HEK293 (cell line): Measurements from ENCODE around the gene GLI1.

Experiments used
- GLI2 ChIP-seq: fragments of 450-650 bp; formaldehyde crosslinking; IDR thresholded peaks from 2 replicates; pipeline ENCODE4; 2017; ENCODE audit warnings: missing biosample characterization, missing genetic modification characterization, low read depth, borderline replicate concordance
- GLI4 ChIP-seq: fragments of 450-650 bp; formaldehyde crosslinking; IDR thresholded peaks from 2 replicates; pipeline ENCODE4 v1.5.1; 2016; ENCODE audit warnings: missing biosample characterization, missing genetic modification characterization
- MZF1 ChIP-seq: fragments of 450-650 bp; formaldehyde crosslinking; IDR thresholded peaks from 2 replicates; pipeline ENCODE4 v1.5.1; 2017; ENCODE audit warnings: missing biosample characterization, missing genetic modification characterization, borderline replicate concordance
- RBAK ChIP-seq: fragments of 450-650 bp; formaldehyde crosslinking; IDR thresholded peaks from 2 replicates; pipeline ENCODE4 v1.5.1; 2016; ENCODE audit warnings: missing biosample characterization, missing genetic modification characterization
- TCF7L2 ChIP-seq: IDR thresholded peaks from 2 replicates; pipeline ENCODE4 v1.6.1; 2011; ENCODE audit warnings: low read depth, mild to moderate bottlenecking, inconsistent platforms, low read length, moderate library complexity, borderline replicate concordance
- ZBTB7A ChIP-seq: fragments of 450-650 bp; formaldehyde crosslinking; IDR thresholded peaks from 2 replicates; pipeline ENCODE4 v1.5.1; 2016; ENCODE audit warnings: low read depth, missing biosample characterization, missing genetic modification characterization
- ZBTB8A ChIP-seq: fragments of 450-650 bp; formaldehyde crosslinking; IDR thresholded peaks from 2 replicates; pipeline ENCODE4 v1.5.1; 2016; ENCODE audit warnings: missing biosample characterization, missing genetic modification characterization
- ZEB2 ChIP-seq: fragments of 450-650 bp; formaldehyde crosslinking; IDR thresholded peaks from 2 replicates; pipeline ENCODE4 v1.5.1; 2016; ENCODE audit warnings: missing biosample characterization, missing genetic modification characterization
- ZFP3 ChIP-seq: fragments of 450-650 bp; formaldehyde crosslinking; IDR thresholded peaks from 2 replicates; pipeline ENCODE4 v1.5.1; 2016; ENCODE audit warnings: low read depth, missing biosample characterization, missing genetic modification characterization
- ZNF112 ChIP-seq: fragments of 450-650 bp; formaldehyde crosslinking; IDR thresholded peaks from 2 replicates; pipeline ENCODE4 v1.5.0; 2017; ENCODE audit warnings: missing biosample characterization, missing genetic modification characterization
- ZNF157 ChIP-seq: fragments of 450-650 bp; formaldehyde crosslinking; IDR thresholded peaks from 2 replicates; pipeline ENCODE4 v1.5.1; 2016; ENCODE audit warnings: missing biosample characterization, missing genetic modification characterization
- ZNF169 ChIP-seq: fragments of 450-650 bp; formaldehyde crosslinking; IDR thresholded peaks from 2 replicates; pipeline ENCODE4 v1.5.1; 2016; ENCODE audit warnings: missing biosample characterization, missing genetic modification characterization
- ZNF19 ChIP-seq: fragments of 450-650 bp; formaldehyde crosslinking; IDR thresholded peaks from 2 replicates; pipeline ENCODE4; 2016; ENCODE audit warnings: missing biosample characterization, missing genetic modification characterization, low read depth
- ZNF248 ChIP-seq: fragments of 450-650 bp; formaldehyde crosslinking; IDR thresholded peaks from 2 replicates; pipeline ENCODE4 v1.5.1; 2017; ENCODE audit warnings: missing biosample characterization, missing genetic modification characterization
- ZNF341 ChIP-seq: fragments of 450-650 bp; formaldehyde crosslinking; IDR thresholded peaks from 2 replicates; pipeline ENCODE4; 2016; ENCODE audit warnings: low read depth, missing biosample characterization, missing genetic modification characterization
- ZNF391 ChIP-seq: fragments of 450-650 bp; formaldehyde crosslinking; IDR thresholded peaks from 2 replicates; pipeline ENCODE4 v1.5.1; 2016; ENCODE audit warnings: low read depth, missing biosample characterization, missing genetic modification characterization, borderline replicate concordance
- ZNF404 ChIP-seq: fragments of 450-650 bp; formaldehyde crosslinking; IDR thresholded peaks from 2 replicates; pipeline ENCODE4 v1.5.1; 2017; ENCODE audit warnings: missing biosample characterization, missing genetic modification characterization
- ZNF433 ChIP-seq: fragments of 450-650 bp; formaldehyde crosslinking; IDR thresholded peaks from 2 replicates; pipeline ENCODE4 v1.5.1; 2016; ENCODE audit warnings: missing biosample characterization, missing genetic modification characterization, low read depth
- ZNF558 ChIP-seq: fragments of 450-650 bp; formaldehyde crosslinking; IDR thresholded peaks from 2 replicates; pipeline ENCODE4 v1.5.1; 2016; ENCODE audit warnings: missing biosample characterization, missing genetic modification characterization
- ZNF596 ChIP-seq: fragments of 450-650 bp; IDR thresholded peaks from 2 replicates; pipeline ENCODE4 v1.5.0; 2018; ENCODE audit warnings: missing biosample characterization, mild to moderate bottlenecking, missing genetic modification characterization, moderate library complexity
- ZNF621 ChIP-seq: fragments of 450-650 bp; formaldehyde crosslinking; IDR thresholded peaks from 2 replicates; pipeline ENCODE4 v1.5.1; 2017; ENCODE audit warnings: missing biosample characterization, missing genetic modification characterization
- ZNF791 ChIP-seq: fragments of 450-650 bp; formaldehyde crosslinking; IDR thresholded peaks from 2 replicates; pipeline ENCODE4 v1.5.1; 2016; ENCODE audit warnings: missing biosample characterization, missing genetic modification characterization
- TF ChIP-seq, protein P1 (sequence below): fragments of 450-650 bp; formaldehyde crosslinking; IDR thresholded peaks from 2 replicates; pipeline ENCODE4 v1.5.1; 2017; ENCODE audit warnings: missing biosample characterization, missing genetic modification characterization
- TF ChIP-seq, protein P2 (sequence below): IDR thresholded peaks from 2 replicates; pipeline ENCODE4 v1.6.1; 2011; ENCODE audit warnings: mild to moderate bottlenecking, low read depth, low read length, borderline replicate concordance
- TF ChIP-seq, protein P3 (sequence below): fragments of 450-650 bp; formaldehyde crosslinking; IDR thresholded peaks from 2 replicates; pipeline ENCODE4 v1.5.1; 2017; ENCODE audit warnings: missing biosample characterization, missing genetic modification characterization
- TF ChIP-seq, protein P4 (sequence below): fragments of 450-650 bp; formaldehyde crosslinking; IDR thresholded peaks from 2 replicates; pipeline ENCODE4 v1.5.1; 2016; ENCODE audit warnings: missing biosample characterization, missing genetic modification characterization, low read depth
- TF ChIP-seq, protein P5 (sequence below): fragments of 450-650 bp; IDR thresholded peaks from 2 replicates; pipeline ENCODE4 v1.5.1; 2018; ENCODE audit warnings: missing biosample characterization, mild to moderate bottlenecking, missing genetic modification characterization
- TF ChIP-seq, protein P6 (sequence below): fragments of 450-650 bp; formaldehyde crosslinking; IDR thresholded peaks from 2 replicates; pipeline ENCODE4 v1.5.1; 2016; ENCODE audit warnings: missing biosample characterization, missing genetic modification characterization

Gene GLI1

DNA sequence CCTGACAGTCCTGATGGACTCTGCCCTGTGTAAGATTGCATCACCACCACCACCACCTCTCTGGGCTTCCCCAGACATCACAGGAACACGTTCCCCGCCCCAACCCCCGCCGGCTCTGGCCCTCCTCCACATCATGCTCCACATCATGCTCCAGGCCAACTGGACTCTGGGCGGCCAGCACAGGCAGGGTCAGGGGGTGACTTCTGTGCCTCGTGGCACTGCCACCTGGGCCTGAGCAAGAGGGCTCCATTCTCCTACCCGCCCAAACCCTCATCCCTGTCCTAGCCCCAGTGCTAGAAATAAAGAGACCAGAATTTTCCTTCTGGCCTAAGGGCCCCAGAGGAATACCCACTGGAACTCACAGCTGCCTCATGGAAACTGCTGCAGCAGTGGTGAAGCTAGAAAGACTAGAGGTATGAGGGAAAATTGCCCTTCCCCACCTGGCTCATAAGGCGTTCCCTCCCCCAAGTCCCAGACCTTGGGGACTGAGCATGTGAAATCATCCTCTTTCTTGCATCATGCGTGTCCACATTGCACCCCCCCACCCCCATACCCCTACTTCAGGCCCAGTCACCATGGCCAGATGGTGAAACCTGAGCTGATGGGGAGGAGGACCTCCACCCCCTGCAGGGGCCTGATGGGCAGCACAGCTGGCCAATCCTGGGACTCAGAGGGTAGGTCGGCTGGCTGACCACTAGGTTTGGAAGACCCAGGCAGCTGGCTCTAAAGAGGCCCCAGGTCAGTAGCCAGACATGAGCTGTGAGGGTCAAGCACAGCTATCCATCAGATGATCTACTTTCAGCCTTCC lies 4.8 kb upstream of the GLI1 start, which contains the start of gene INHBE (continued):
- TF ChIP-seq, protein P1, sequence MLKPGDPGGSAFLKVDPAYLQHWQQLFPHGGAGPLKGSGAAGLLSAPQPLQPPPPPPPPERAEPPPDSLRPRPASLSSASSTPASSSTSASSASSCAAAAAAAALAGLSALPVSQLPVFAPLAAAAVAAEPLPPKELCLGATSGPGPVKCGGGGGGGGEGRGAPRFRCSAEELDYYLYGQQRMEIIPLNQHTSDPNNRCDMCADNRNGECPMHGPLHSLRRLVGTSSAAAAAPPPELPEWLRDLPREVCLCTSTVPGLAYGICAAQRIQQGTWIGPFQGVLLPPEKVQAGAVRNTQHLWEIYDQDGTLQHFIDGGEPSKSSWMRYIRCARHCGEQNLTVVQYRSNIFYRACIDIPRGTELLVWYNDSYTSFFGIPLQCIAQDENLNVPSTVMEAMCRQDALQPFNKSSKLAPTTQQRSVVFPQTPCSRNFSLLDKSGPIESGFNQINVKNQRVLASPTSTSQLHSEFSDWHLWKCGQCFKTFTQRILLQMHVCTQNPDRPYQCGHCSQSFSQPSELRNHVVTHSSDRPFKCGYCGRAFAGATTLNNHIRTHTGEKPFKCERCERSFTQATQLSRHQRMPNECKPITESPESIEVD: no peak
- no peak for TF ChIP-seq GLI2 (tag by site-specific recombination)
- TF ChIP-seq RBAK (tag by site-specific recombination): no peak
- TF ChIP-seq ZFP3 (tag by site-specific recombination): no peak
- TF ChIP-seq, protein P2, sequence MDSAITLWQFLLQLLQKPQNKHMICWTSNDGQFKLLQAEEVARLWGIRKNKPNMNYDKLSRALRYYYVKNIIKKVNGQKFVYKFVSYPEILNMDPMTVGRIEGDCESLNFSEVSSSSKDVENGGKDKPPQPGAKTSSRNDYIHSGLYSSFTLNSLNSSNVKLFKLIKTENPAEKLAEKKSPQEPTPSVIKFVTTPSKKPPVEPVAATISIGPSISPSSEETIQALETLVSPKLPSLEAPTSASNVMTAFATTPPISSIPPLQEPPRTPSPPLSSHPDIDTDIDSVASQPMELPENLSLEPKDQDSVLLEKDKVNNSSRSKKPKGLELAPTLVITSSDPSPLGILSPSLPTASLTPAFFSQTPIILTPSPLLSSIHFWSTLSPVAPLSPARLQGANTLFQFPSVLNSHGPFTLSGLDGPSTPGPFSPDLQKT: no peak
- TF ChIP-seq TCF7L2: no peak
- TF ChIP-seq MZF1 (tag by site-specific recombination): peak; percentile 53; the same call in 1 of the 2 replicates
- TF ChIP-seq ZNF19 (tag by site-specific recombination): no peak
- TF ChIP-seq ZNF558 (tag by site-specific recombination): no peak
- TF ChIP-seq ZNF391 (tag by site-specific recombination): no peak
- TF ChIP-seq ZNF157: no peak
- TF ChIP-seq ZNF112: no peak
- no peak for TF ChIP-seq GLI4 (tag by site-specific recombination)
- TF ChIP-seq ZNF791 (tag by site-specific recombination): no peak
- TF ChIP-seq, protein P3, sequence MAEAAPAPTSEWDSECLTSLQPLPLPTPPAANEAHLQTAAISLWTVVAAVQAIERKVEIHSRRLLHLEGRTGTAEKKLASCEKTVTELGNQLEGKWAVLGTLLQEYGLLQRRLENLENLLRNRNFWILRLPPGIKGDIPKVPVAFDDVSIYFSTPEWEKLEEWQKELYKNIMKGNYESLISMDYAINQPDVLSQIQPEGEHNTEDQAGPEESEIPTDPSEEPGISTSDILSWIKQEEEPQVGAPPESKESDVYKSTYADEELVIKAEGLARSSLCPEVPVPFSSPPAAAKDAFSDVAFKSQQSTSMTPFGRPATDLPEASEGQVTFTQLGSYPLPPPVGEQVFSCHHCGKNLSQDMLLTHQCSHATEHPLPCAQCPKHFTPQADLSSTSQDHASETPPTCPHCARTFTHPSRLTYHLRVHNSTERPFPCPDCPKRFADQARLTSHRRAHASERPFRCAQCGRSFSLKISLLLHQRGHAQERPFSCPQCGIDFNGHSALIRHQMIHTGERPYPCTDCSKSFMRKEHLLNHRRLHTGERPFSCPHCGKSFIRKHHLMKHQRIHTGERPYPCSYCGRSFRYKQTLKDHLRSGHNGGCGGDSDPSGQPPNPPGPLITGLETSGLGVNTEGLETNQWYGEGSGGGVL (tag by site-specific recombination): peak; percentile 86
- TF ChIP-seq ZNF596: no peak
- TF ChIP-seq ZBTB8A (tag by site-specific recombination): no peak
- TF ChIP-seq, protein P4, sequence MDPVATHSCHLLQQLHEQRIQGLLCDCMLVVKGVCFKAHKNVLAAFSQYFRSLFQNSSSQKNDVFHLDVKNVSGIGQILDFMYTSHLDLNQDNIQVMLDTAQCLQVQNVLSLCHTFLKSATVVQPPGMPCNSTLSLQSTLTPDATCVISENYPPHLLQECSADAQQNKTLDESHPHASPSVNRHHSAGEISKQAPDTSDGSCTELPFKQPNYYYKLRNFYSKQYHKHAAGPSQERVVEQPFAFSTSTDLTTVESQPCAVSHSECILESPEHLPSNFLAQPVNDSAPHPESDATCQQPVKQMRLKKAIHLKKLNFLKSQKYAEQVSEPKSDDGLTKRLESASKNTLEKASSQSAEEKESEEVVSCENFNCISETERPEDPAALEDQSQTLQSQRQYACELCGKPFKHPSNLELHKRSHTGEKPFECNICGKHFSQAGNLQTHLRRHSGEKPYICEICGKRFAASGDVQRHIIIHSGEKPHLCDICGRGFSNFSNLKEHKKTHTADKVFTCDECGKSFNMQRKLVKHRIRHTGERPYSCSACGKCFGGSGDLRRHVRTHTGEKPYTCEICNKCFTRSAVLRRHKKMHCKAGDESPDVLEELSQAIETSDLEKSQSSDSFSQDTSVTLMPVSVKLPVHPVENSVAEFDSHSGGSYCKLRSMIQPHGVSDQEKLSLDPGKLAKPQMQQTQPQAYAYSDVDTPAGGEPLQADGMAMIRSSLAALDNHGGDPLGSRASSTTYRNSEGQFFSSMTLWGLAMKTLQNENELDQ (tag by site-specific recombination): no peak
- no peak for TF ChIP-seq ZBTB7A (tag by site-specific recombination)
- TF ChIP-seq ZNF404 (tag by site-specific recombination): no peak
- TF ChIP-seq ZNF621 (tag by site-specific recombination): no peak
- TF ChIP-seq ZNF169 (tag by site-specific recombination): no peak
- 0 out of 2 replicates have a peak, but pooled peaks have one; percentile 39 for TF ChIP-seq ZNF341
- TF ChIP-seq ZEB2 (tag by site-specific recombination): peak; percentile 89
- no peak for TF ChIP-seq ZNF433
- TF ChIP-seq, protein P5, sequence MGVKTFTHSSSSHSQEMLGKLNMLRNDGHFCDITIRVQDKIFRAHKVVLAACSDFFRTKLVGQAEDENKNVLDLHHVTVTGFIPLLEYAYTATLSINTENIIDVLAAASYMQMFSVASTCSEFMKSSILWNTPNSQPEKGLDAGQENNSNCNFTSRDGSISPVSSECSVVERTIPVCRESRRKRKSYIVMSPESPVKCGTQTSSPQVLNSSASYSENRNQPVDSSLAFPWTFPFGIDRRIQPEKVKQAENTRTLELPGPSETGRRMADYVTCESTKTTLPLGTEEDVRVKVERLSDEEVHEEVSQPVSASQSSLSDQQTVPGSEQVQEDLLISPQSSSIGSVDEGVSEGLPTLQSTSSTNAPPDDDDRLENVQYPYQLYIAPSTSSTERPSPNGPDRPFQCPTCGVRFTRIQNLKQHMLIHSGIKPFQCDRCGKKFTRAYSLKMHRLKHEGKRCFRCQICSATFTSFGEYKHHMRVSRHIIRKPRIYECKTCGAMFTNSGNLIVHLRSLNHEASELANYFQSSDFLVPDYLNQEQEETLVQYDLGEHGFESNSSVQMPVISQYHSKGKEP (tag by site-specific recombination): peak; percentile 82
- TF ChIP-seq, protein P6, sequence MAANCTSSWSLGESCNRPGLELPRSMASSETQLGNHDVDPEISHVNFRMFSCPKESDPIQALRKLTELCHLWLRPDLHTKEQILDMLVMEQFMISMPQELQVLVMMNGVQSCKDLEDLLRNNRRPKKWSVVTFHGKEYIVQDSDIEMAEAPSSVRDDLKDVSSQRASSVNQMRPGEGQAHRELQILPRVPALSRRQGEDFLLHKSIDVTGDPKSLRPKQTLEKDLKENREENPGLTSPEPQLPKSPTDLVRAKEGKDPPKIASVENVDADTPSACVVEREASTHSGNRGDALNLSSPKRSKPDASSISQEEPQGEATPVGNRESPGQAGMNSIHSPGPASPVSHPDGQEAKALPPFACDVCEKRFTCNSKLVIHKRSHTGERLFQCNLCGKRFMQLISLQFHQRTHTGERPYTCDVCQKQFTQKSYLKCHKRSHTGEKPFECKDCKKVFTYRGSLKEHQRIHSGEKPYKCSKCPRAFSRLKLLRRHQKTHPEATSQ: no peak
- no peak for TF ChIP-seq ZNF248 (tag by site-specific recombination)
- TF ChIP-seq, all 188 proteins: peak for 49
